T-helper 1 cell (primary cell): Measurements from ENCODE around the gene SUMO4.

Experiments
- DNase-seq, 5 donors: peaks; one replicate each; pipeline ENCODE4 v3.0.0-alpha.2; 2012 to 2020

SUMO4 gene

DNA sequence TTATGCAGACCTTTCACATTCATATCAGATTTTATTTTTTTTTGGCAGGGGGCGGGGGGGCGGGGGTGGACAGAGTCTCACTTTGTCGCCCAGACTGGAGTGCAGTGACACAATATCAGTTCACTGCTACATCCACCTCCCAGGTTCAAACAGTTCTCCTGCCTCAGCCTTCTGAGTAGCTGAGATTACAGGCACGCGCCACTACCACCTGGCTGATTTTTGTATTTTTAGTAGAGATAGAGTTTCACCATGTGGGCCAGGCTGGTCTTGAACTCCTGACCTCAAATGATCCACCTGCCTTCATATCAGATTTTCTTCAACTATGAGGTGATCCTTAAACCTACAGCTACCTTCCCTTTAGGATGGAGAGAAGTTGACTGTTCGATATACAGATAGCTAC lies 8.0 kb upstream of the SUMO4 start:
- no peak for DNase-seq

DNA sequence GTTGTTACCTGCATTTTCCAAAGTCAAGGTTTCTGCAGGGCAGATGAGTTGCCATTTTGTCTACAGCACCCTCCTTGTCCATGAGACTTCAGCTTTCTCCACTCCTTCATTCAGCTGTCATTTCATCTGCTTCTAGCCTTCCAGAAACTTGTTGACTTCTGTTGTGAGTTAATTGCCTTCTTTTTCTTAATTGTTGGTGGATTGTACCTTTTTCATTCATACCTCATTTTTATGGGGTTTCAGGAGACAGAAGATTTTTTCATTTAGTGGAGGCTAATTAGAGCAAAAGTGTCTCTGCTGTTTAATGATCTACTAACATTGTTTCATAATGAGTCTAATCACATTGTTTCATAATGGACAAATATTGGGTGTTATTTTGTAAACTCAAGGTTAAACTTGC lies 7.5 kb upstream of the SUMO4 start:
- DNase-seq, result no peak

- no peak for DNase-seq
These were observed 6.9 kb upstream of the SUMO4 start for GRCh38 chr6:149393002-149393679.

GRCh38 chr6:149395185-149395584 lies 4.9 kb upstream of the SUMO4 start:
- no peak for DNase-seq

GRCh38 chr6:149397384-149397783 lies 2.7 kb upstream of the SUMO4 start:
- DNase-seq, result no peak

DNA sequence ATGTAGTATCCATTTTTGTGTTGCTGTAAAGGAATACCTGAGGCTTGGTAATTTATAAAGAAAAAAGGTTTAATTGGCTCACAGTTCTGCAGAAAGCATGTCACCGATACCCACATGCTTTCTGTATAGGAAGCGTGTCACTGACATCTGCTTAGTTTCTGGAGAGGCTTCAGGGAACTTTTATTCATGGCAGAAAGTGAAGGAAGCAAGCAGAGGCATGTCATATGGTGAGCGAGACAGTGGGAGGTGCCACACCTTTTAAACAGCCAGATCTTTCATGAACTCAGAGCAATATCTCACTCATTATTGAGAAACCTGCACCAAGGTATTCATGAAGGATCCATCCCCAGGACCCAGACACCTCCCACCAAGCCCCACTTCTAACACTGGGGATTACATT lies 3.5 kb downstream of the SUMO4 start:
- no peak for DNase-seq

DNA sequence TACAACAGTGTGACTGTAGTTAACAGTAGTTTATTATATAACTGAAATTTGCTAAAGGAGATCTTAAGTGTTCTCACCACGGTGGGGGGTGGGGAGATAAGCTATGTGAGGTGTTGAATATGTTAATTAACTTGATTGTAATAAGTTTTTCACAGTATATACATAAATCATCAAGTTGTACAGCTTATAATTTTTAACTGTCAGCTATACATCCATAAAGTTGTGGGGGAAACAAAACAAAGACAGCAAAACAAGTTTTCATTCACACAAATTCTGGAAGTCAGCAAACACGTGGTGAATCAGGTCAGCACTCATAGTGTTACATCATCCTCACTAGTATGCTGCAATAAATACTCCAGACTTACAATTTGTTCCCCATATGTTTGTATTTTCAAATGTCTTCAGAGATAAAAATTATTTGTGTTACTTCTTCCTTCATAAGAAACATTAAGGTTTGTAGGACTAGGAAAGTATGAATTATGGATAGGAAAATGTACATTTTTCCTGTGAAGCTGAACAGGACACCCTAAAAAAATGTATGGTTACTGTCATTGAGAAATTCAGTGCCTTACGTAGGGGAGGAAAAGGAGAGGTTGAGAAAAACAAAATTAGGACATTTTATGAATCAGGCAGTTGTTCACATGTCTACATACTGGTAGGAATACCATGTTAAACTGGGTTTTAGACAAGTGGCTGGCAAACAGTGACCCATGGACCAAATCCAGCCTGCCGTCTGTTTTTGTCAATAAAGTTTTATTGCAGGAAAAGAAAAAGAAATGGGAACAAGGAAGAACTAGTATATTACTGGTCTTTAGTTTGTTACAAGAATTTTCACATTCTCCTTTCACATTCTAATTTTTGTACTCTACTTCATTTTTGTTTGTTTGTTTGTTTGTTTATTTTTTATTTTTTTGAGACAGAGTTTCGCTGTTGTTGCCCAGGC lies 6.0 kb downstream of the SUMO4 start:
- DNase-seq, result peak in 1 of 5 donors; percentile 52

GRCh38 chr6:149409617-149410016 lies 9.6 kb downstream of the SUMO4 start:
- DNase-seq, result no peak

GRCh38 chr6:149410557-149410956 lies 10.5 kb downstream of the SUMO4 start:
- DNase-seq, result no peak

DNA sequence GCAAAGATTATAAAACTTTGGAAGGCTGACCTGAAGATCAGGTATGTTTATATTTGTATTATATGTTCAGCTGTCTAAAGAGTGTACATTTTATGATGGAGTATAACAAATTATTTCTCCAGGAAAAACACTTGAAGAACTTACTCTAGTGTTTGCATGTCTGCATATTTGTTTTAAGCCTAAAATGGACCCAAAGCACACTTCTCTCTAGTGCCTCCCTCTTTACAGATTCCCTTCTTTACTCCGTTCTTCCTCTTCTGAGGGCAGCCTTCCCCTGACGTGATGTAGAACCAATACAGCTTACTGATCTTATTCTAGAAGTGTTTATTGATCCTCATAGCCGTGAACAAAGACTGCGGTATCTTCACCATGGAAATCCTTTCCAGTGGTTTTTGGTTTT lies 13.9 kb downstream of the SUMO4 start:
- DNase-seq, result no peak

DNA sequence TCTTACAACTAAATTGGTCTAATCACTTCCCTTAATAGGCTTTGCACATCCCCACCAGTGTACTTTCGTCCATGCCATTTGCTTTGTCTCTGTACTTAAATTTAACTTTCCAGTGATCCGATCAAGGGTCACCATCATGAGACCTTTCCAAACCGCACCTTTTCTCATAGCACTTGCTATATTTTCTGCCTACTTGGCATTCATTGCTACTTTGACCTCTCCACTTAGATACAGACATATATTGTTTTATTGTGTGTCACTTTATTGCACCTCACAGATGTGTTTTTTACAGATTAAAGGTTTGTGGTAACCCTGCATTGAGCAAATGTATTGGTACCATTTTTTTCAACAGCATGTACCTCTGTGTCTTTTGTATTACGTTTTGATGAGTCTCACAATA lies 14.8 kb downstream of the SUMO4 start:
- no peak for DNase-seq

DNA sequence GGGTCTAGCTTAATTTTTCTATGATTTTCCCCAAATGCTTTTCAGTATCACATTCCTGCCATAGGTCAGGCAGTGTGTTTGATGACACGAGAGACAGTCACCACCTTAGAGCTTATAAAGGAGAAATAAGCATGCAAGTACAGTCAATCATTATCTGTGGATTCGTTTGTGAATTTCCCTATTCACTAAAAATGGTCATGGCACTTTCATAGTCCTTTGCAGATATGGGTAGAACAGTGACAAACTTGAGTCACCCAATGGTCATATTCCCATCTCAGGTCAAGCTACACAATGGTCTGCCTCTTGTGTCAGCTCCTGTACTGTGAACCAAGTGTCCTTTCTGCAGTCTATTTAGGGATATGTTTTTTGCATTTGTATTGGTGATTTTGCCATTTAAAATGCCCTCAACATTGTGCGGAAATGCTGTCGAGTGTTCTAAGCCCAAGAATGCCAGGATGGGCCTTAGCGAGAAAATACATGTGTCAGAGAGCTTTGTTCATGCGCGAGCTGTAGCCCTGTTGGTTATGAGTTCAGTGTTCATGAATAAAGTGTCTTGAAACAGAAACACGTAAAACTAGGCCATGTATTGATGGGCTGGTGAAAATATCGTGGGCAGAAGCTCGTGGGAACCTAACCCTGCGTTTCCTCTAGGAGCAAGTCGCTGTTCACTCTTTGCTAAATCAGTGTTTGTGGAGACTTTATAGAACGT lies 19.8 kb downstream of the SUMO4 start:
- DNase-seq, result no peak

GRCh38 chr6:149421132-149421531 lies 21.1 kb downstream of the SUMO4 start:
- DNase-seq, result no peak

DNA sequence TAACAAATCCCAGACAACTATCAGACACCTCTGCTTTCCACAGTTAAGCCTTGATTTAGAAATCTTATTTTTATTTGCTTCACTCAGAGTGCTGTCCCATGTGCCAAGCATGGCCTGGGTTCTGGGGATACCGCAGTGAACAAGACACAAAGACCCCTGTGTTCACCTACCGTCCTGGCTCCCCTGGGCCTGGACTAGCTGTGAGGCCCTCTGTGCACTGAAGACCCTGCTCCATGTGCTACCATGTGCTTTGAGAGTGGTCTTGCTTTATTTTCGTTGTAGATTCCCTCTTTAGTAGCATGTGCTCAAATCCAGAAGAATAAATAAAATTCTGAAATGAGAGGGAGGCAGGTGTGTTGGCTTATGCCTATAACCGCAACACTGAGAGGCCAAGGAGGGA lies 22.5 kb downstream of the SUMO4 start:
- DNase-seq, result no peak

GRCh38 chr6:149423964-149424440 lies 23.9 kb downstream of the SUMO4 start:
- no peak for DNase-seq

DNA sequence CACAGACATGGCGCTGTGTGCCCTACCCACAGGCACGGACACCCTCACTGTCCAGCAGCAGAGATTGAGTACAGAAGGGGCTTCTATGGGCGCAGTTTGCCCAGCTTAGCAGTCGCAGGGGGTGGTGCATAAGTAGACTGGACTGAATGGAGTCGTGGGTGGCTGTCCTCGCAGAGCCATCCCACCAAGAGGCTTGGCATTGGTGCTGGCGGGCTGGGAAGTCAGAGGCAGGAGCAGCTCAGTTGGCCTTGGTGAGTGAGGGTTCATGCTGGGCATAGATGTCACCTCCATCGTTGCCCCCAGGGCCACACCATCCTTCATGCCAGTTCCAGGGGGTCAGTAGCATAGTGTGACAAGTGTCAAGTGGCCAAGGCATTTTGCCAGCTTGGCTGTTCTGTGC lies 25.2 kb downstream of the SUMO4 start:
- no peak for DNase-seq

- no peak for DNase-seq
These were observed 25.7 kb downstream of the SUMO4 start for GRCh38 chr6:149425754-149426153.

- no peak for DNase-seq
These were observed 28.5 kb downstream of the SUMO4 start for GRCh38 chr6:149428606-149429005.

DNA sequence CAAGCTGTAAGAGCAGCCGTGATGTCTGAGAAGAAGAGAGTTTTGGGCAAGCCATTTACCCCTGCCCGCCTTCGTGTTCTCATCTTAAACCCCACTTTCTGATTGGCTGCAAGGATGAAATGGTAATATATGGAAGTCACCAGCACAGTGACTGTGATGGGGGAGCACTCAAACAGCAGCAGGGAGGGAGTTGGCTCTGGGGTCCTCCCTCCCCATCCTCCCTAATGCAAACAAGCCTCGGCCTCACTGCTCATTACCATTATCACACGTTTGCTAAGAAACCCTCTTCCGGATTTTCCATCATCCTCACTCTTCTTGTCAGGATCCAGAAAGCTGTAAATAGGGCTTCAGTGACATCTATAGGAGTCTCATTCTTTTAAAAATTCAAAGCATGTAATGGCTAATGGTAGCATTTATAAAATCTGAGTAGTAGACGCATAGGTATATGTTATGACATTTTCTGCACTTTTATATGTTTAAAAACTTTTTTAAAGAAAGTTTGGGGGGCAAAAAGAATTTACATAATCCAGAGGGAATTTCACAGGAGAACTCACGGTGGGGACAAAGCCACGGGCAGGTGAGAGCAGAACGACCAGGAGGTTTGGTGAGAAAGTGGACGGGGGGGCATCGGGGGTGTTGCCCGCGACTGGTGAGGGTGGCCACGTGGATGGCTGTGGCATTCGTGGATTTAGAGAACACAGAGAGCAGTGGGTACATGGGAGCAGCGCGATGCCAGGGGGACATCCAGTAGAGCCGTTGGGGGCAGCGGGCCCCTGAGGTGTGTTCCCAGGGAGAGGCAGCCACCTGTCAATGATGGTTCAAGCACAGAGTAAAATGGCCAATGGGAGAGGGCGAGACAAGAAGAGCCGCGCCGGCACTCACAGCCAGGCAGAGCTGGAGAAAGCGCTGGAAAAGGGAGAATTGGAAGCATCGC lies 29.6 kb downstream of the SUMO4 start:
- DNase-seq, result no peak

- DNase-seq, result peak; percentile 67 to 87 (median 80)
These were observed 32.1 kb downstream of the SUMO4 start for GRCh38 chr6:149431905-149432775.

- no peak for DNase-seq
These were observed 33.3 kb downstream of the SUMO4 start for GRCh38 chr6:149433405-149433804.
